T-helper 2 cell (primary cell): ENCODE measurements around the gene UBE2B.

Experiments used
- DNase-seq, 5 experiments: peaks; one replicate each; pipeline versions ENCODE4 v3.0.0 to v3.0.0-alpha.2; 2012 to 2022

UBE2B gene

DNA sequence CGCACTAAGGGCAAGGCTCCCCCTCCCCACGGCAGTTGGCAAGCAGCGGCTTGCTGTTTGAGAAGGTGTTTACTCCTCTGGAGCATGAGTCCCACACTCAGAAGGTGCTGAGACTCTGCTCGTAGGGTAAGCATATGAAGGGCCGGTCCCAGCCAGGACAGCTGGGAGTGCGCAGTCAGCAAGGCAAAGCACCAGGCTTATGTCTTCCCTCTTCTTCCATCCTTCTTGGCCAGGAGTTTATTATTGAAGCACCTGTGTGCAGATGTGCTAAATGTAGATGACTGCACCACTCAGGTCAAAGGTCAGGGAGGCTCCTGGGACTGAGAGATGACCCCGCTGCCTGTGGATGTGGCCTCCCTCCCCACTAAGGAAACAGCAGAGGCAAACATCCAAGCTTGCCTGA is 67.4 kb downstream of the UBE2B start:
- DNase-seq: no peak

GRCh38 chr5:134439210-134439654 is 67.9 kb downstream of the UBE2B start:
- DNase-seq: no peak

DNA sequence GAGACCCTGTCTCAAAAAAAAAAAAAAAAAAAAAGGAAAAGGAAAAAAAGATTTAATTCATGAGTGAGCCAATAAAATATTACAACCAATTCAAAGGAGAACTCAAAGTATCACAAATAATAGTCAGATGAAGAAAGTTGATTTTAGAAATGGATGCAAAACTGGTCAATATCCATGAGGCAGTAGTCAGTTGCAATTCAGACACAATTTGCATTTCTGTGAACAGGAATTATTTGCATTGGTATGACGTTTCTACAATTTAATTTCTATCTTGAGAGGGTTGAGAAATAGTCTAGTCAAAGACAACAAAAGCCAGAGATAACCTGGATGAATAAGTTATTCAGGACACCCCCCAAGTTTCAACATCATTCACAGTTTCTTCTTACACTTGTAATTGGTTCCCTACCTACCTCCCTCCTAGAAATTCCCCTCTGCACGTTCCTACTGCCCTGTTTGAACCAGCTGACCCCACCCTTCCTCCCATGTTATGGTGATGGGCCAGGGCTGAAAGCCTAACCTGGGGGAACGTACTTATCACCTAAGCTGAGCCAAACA is 68.9 kb downstream of the UBE2B start:
- DNase-seq: no peak
